ENCODE data around the gene IL15RA. TPM values are rescaled to one million over a fixed set of nuclear protein-coding genes. Genes with fewer than 3 reads are reported as not detected.

Gene IL15RA
- total and polyA plus RNA-seq, 2 of the 8 experiments (the other 6 are each of a cell fraction or from before 2014, with no cell fraction given) = 1.3 to 1.4 TPM

DNA sequence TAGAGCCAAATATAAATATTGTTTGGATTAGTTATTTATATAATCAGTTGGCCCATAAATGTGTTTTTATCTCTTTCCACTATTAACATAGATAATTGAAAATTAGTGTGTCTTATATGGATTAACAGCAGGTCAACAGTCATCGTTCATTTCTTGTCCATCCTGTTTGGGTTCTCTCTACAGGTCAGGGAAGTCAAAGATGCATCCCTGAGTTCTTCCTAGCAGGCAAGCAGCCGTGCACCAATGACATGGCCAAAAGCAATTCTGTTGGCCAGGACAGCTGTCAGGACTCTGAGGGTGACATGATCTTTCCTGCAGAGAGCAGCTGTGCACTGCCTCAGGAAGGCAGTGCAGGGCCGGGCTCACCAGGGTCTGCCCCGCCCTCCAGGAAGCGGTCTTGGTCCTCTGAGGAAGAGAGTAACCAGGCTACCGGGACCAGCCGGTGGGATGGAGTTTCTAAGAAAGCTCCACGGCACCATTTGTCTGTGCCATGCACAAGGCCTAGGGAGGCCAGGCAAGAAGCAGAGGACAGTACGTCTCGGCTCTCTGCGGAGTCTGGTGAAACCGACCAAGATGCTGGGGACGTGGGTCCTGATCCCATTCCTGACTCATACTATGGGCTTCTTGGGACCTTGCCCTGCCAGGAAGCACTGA is 71.4 kb downstream of the IL15RA start:
- H4K8ac ChIP-seq (ENCODE audit: extremely low read depth, insufficient read depth, low read length) = no peak overlapping the region
- H2BK120ac ChIP-seq (replicated peaks; ENCODE audit: low read depth, low read length) = no peak overlapping the region
- FAIRE-seq = no peak
- no peak overlapping the region for H3K4ac ChIP-seq (replicated peaks; ENCODE audit: insufficient read length, low read depth, low read length)
- no peak overlapping the region for H3K4me2 ChIP-seq (ENCODE audit: insufficient read depth in 1 of 2, low read depth in 2 of 2, low read length in 2 of 2)
- H3K79me2 ChIP-seq (ENCODE audit: control insufficient read depth in 1 of 2, insufficient read depth in 2 of 2, low read length in 2 of 2) = peaks cover 0 to 14% of the 10 kb centered on the region in 2 experiments; a peak in 2 of 4 replicates
- no peaks in the 10 kb centered on the region for H3K9me3 ChIP-seq (ENCODE audit: insufficient read depth in 2 of 2, low read depth in 1 of 2, low read length in 1 of 2)
- DNase-seq (ENCODE audit: low read depth in 1 of 2, low spot score in 2 of 2) = no peak
- no peak overlapping the region for H2AFZ ChIP-seq (ENCODE audit: low read length)
- 95% methylated on average over 13 of the region's 13 CpGs; no CpG with 5 or more reads in 1 of the 2 experiments for WGBS, 2 experiments (ENCODE audit: extremely low coverage in 1 of 2, insufficient coverage in 1 of 2, insufficient read length in 1 of 2, insufficient replicate concordance in 2 of 2, low coverage in 1 of 2, low lambda C conversion rate in 2 of 2, missing lambda C conversion rate in 1 of 2)
- H3K56ac ChIP-seq (replicated peaks; ENCODE audit: insufficient read length, low read depth, low read length) = no peak overlapping the region
- POLR2A ChIA-PET (ENCODE audit: partially characterized antibody) = no interaction called here
- H4K5ac ChIP-seq (ENCODE audit: insufficient read length, low read depth, low read length) = no peak overlapping the region
- no peak overlapping the region for H2BK20ac ChIP-seq (ENCODE audit: low read length)
- no peak overlapping the region for H3K23ac ChIP-seq (ENCODE audit: insufficient read length)
- no peaks in the 10 kb centered on the region; the same call in 1 of the 2 replicates for H3K79me1 ChIP-seq (ENCODE audit: low read depth, low read length)
- CTCF ChIA-PET (ENCODE audit: partially characterized antibody) = no interaction called here
- no peaks in the 10 kb centered on the region for H3K4me1 ChIP-seq (replicated peaks in 1 of 4; ENCODE audit: control insufficient read depth in 3 of 4, insufficient read depth in 4 of 4, low read length in 3 of 4)
- peaks cover 4 to 11% of the 10 kb centered on the region in 2 experiments for H4K20me1 ChIP-seq (replicated peaks in 1 of 2; ENCODE audit: control insufficient read depth in 1 of 2, insufficient read depth in 2 of 2, low read length in 2 of 2)
- no peak overlapping the region for H3K27ac ChIP-seq (ENCODE audit: low read depth, low read length)
- no peak overlapping the region for H3K9ac ChIP-seq (replicated peaks in 1 of 4; ENCODE audit: extremely low read depth in 1 of 4, low read depth in 3 of 4, low read length in 3 of 4)
- H3K14ac ChIP-seq (ENCODE audit: insufficient read length) = no peak overlapping the region
- no peak overlapping the region for H3K18ac ChIP-seq (ENCODE audit: extremely low read depth, low read length)
- peaks cover 6 to 28% (median 18%) of the 10 kb centered on the region in 4 experiments; a peak in 6 of 8 replicates for H3K36me3 ChIP-seq (ENCODE audit: control insufficient read depth in 2 of 4, insufficient read depth in 4 of 4, low read length in 3 of 4)
- no peak overlapping the region for H4K91ac ChIP-seq (replicated peaks; ENCODE audit: insufficient read length, low read length)
- no peak overlapping the region for H3K4me3 ChIP-seq (ENCODE audit: extremely low read depth in 1 of 4, insufficient read depth in 2 of 4, low read depth in 3 of 4, low read length in 4 of 4)
- no peak overlapping the region for H2AK5ac ChIP-seq (ENCODE audit: low read depth, low read length)
- H3K23me2 ChIP-seq (ENCODE audit: low read depth, low read length) = no peaks in the 10 kb centered on the region
- H2BK12ac ChIP-seq (ENCODE audit: low read depth, low read length) = no peak overlapping the region
- H2BK15ac ChIP-seq (ENCODE audit: low read length) = no peak overlapping the region
- TF ChIP-seq RNF2 (IDR thresholded peaks at IDR 0.05; ENCODE audit: borderline replicate concordance, low read depth, low read length, missing control alignments, poor library complexity, severe bottlenecking) (no peak), CBX8 (IDR thresholded peaks at IDR 0.05; ENCODE audit: borderline replicate concordance, low read depth, low read length) (no peak), TCF12 (IDR thresholded peaks at IDR 0.05; ENCODE audit: low read depth, low read length) (no peak), EGR1 (IDR thresholded peaks at IDR 0.05; ENCODE audit: borderline replicate concordance, low read depth, low read length) (no peak), TAF7 (optimal IDR thresholded peaks at IDR 0.05; ENCODE audit: borderline replicate concordance, low read depth, low read length) (no peak)
- TF ChIP-seq, protein P1, sequence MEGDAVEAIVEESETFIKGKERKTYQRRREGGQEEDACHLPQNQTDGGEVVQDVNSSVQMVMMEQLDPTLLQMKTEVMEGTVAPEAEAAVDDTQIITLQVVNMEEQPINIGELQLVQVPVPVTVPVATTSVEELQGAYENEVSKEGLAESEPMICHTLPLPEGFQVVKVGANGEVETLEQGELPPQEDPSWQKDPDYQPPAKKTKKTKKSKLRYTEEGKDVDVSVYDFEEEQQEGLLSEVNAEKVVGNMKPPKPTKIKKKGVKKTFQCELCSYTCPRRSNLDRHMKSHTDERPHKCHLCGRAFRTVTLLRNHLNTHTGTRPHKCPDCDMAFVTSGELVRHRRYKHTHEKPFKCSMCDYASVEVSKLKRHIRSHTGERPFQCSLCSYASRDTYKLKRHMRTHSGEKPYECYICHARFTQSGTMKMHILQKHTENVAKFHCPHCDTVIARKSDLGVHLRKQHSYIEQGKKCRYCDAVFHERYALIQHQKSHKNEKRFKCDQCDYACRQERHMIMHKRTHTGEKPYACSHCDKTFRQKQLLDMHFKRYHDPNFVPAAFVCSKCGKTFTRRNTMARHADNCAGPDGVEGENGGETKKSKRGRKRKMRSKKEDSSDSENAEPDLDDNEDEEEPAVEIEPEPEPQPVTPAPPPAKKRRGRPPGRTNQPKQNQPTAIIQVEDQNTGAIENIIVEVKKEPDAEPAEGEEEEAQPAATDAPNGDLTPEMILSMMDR (IDR thresholded peaks at IDR 0.05; ENCODE audit: control extremely low read depth in 1 of 3, insufficient read depth in 1 of 3, low read depth in 1 of 3, low read length in 3 of 3) = no peak
- no peaks in the 10 kb centered on the region for H3K27me3 ChIP-seq (replicated peaks in 1 of 4; ENCODE audit: control insufficient read depth in 3 of 4, extremely low read depth in 1 of 4, insufficient read depth in 3 of 4, low read length in 3 of 4)
- no peak overlapping the region for H2BK5ac ChIP-seq (ENCODE audit: low read depth, low read length)
